GM12878 (cell line): Measurements from ENCODE around the gene PRDM2.

Experiments used
- CBFB ChIP-seq: IDR thresholded peaks from 2 replicates; pipeline ENCODE4 v1.6.1; 2016; ENCODE audit warnings: antibody characterized with exemption, low read depth
- NR2C2 ChIP-seq: IDR thresholded peaks from 2 replicates; pipeline ENCODE4 v1.6.1; 2011; ENCODE audit warnings: borderline replicate concordance, low read depth; ENCODE audit not compliant: control insufficient read depth, insufficient read length
- RAD21 ChIP-seq: IDR thresholded peaks from 2 replicates; pipeline ENCODE4 v1.6.1; 2011; ENCODE audit warnings: mild to moderate bottlenecking, low read depth, low read length, moderate library complexity; ENCODE audit not compliant: insufficient read depth
- TCF3 ChIP-seq: IDR thresholded peaks from 2 replicates; pipeline ENCODE4 v1.6.1; 2012; ENCODE audit warnings: low read depth, mild to moderate bottlenecking, low read length, borderline replicate concordance; ENCODE audit not compliant: insufficient read depth
- YY1 ChIP-seq: IDR thresholded peaks from 2 replicates; pipeline ENCODE4 v1.6.1; 2011; ENCODE audit warnings: low read depth, mild to moderate bottlenecking, low read length
- ZNF207 ChIP-seq: fragments of 450-650 bp; IDR thresholded peaks from 2 replicates; pipeline ENCODE4 v1.6.1; 2014; ENCODE audit warnings: antibody characterized with exemption, mild to moderate bottlenecking, borderline replicate concordance
- ZNF24 ChIP-seq: fragments of 450-650 bp; IDR thresholded peaks from 2 replicates; pipeline ENCODE4 v1.6.1; 2017; ENCODE audit warnings: antibody characterized with exemption, mild to moderate bottlenecking
- TF ChIP-seq, protein P1 (sequence below): IDR thresholded peaks from 2 replicates; pipeline ENCODE4 v1.6.1; 2012; ENCODE audit warnings: mild to moderate bottlenecking, low read depth, low read length
- TF ChIP-seq, protein P2 (sequence below), 3 experiments: IDR thresholded peaks in 2 of 3; conservative IDR thresholded peaks in 1 of 3; 2 replicates each; pipeline ENCODE4 v1.5.1; 2011; ENCODE audit warnings: low read depth in 3 of 3, low read length in 3 of 3, mild to moderate bottlenecking in 3 of 3, control low read depth in 2 of 3, moderate library complexity in 2 of 3, inconsistent platforms in 1 of 3, mixed read lengths in 1 of 3; ENCODE audit not compliant: control insufficient read depth in 2 of 3, insufficient read depth in 1 of 3; ENCODE audit errors: extremely low read depth in 1 of 3

DNA sequence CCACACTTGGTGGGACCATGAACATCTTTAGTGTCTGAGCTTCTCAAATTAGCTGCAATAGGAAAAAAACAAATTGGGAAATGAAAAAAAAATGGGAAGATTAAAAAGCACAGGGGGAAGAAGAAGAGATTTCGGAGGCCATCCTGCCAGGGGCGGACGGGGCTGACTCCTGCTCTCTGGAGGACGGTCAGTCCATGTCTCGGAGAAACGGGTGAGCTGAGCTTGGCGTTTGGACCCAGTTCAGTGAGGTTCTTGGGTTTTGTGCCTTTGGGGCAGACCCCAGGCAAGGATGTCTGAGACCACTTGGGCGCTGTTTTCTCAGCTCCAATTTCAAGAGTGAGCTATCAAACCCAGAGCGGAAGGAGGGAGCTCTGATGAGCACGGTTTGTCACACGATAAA, 123.9 kb downstream of the PRDM2 start:
- TF ChIP-seq ZNF24 (no peak), NR2C2 (no peak), YY1 (no peak), CBFB (no peak), ZNF207 (no peak), RAD21 (no peak), TCF3 (no peak)
- TF ChIP-seq, protein P1, sequence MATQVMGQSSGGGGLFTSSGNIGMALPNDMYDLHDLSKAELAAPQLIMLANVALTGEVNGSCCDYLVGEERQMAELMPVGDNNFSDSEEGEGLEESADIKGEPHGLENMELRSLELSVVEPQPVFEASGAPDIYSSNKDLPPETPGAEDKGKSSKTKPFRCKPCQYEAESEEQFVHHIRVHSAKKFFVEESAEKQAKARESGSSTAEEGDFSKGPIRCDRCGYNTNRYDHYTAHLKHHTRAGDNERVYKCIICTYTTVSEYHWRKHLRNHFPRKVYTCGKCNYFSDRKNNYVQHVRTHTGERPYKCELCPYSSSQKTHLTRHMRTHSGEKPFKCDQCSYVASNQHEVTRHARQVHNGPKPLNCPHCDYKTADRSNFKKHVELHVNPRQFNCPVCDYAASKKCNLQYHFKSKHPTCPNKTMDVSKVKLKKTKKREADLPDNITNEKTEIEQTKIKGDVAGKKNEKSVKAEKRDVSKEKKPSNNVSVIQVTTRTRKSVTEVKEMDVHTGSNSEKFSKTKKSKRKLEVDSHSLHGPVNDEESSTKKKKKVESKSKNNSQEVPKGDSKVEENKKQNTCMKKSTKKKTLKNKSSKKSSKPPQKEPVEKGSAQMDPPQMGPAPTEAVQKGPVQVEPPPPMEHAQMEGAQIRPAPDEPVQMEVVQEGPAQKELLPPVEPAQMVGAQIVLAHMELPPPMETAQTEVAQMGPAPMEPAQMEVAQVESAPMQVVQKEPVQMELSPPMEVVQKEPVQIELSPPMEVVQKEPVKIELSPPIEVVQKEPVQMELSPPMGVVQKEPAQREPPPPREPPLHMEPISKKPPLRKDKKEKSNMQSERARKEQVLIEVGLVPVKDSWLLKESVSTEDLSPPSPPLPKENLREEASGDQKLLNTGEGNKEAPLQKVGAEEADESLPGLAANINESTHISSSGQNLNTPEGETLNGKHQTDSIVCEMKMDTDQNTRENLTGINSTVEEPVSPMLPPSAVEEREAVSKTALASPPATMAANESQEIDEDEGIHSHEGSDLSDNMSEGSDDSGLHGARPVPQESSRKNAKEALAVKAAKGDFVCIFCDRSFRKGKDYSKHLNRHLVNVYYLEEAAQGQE: no peak
- TF ChIP-seq, protein P2, sequence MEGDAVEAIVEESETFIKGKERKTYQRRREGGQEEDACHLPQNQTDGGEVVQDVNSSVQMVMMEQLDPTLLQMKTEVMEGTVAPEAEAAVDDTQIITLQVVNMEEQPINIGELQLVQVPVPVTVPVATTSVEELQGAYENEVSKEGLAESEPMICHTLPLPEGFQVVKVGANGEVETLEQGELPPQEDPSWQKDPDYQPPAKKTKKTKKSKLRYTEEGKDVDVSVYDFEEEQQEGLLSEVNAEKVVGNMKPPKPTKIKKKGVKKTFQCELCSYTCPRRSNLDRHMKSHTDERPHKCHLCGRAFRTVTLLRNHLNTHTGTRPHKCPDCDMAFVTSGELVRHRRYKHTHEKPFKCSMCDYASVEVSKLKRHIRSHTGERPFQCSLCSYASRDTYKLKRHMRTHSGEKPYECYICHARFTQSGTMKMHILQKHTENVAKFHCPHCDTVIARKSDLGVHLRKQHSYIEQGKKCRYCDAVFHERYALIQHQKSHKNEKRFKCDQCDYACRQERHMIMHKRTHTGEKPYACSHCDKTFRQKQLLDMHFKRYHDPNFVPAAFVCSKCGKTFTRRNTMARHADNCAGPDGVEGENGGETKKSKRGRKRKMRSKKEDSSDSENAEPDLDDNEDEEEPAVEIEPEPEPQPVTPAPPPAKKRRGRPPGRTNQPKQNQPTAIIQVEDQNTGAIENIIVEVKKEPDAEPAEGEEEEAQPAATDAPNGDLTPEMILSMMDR (IDR thresholded peaks at IDR 0.05 in 2 of 3, conservative IDR thresholded peaks at IDR 0.05 in 1 of 3; ENCODE audit: control insufficient read depth in 2 of 3, extremely low read depth in 1 of 3, insufficient read depth in 1 of 3, low read depth in 3 of 3, low read length in 3 of 3): no peak
